Esophagus (tissue), 2 donors: ENCODE measurements around the gene TSPAN12. TPM values are rescaled to one million over a fixed set of nuclear protein-coding genes. Genes with fewer than 3 reads are reported as not detected.
"Not testable (repeated sequence)": the region's sequence is repeated elsewhere in the genome, so short reads cannot be mapped to it uniquely, and the experiment has no call there.

Experiments used
- H3K27ac ChIP-seq, 2 donors: one replicate each; pipeline ENCODE4 v1.5.1; 2013; ENCODE audit warnings: low read depth in 2 of 2, mild to moderate bottlenecking in 2 of 2, inconsistent platforms in 1 of 2, low read length in 1 of 2, moderate library complexity in 1 of 2
- H3K27me3 ChIP-seq, 2 donors: one replicate each; pipeline ENCODE4 v1.6.1; 2013; ENCODE audit warnings: low read length in 2 of 2, control low read depth in 1 of 2, mild to moderate bottlenecking in 1 of 2; ENCODE audit not compliant: insufficient read depth in 2 of 2, control insufficient read depth in 1 of 2
- H3K36me3 ChIP-seq, 2 donors: one replicate each; pipeline ENCODE4 v1.6.1; 2013; ENCODE audit warnings: low read length in 1 of 2; ENCODE audit not compliant: control insufficient read depth in 2 of 2, insufficient read depth in 2 of 2
- H3K4me1 ChIP-seq, 2 donors: one replicate each; pipeline ENCODE4 v1.6.1; 2013; ENCODE audit warnings: low read length in 1 of 2; ENCODE audit not compliant: control insufficient read depth in 2 of 2, insufficient read depth in 2 of 2
- H3K4me3 ChIP-seq, 2 donors: one replicate each; pipeline ENCODE4 v1.5.1; 2013; ENCODE audit warnings: low read length in 2 of 2, mild to moderate bottlenecking in 2 of 2, low read depth in 1 of 2, moderate library complexity in 1 of 2
- H3K9me3 ChIP-seq, 2 donors: one replicate each; pipeline ENCODE4 v1.6.1; 2013; ENCODE audit warnings: mild to moderate bottlenecking in 2 of 2, low read depth in 1 of 2, low read length in 1 of 2, moderate library complexity in 1 of 2; ENCODE audit not compliant: control insufficient read depth in 2 of 2, insufficient read depth in 1 of 2
- WGBS, 2 donors: extraction: QIAGEN DNeasy Blood & Tissue Kit; methylation state at CpG; one replicate each; pipeline ENCODE4 v1.1.7; 2013; 5-methylcytosine and 5-hydroxymethylcytosine counted together
- polyA plus RNA-seq, 2 donors: library from polyadenylated mRNA; stranded (reverse); fragments of 200-250 nt; gene quantifications; one replicate each; pipeline ENCODE4 v1.2.3, GENCODE V29; 2013
- donor health status: healthy with polysubstance abuse.
- donor health status: Bipolar disorder and iron deficiency.

The TSPAN12 gene, protein sequence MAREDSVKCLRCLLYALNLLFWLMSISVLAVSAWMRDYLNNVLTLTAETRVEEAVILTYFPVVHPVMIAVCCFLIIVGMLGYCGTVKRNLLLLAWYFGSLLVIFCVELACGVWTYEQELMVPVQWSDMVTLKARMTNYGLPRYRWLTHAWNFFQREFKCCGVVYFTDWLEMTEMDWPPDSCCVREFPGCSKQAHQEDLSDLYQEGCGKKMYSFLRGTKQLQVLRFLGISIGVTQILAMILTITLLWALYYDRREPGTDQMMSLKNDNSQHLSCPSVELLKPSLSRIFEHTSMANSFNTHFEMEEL
- 1 to 10 TPM; 2.4 to 3.0 TPM for polyA plus RNA-seq

DNA sequence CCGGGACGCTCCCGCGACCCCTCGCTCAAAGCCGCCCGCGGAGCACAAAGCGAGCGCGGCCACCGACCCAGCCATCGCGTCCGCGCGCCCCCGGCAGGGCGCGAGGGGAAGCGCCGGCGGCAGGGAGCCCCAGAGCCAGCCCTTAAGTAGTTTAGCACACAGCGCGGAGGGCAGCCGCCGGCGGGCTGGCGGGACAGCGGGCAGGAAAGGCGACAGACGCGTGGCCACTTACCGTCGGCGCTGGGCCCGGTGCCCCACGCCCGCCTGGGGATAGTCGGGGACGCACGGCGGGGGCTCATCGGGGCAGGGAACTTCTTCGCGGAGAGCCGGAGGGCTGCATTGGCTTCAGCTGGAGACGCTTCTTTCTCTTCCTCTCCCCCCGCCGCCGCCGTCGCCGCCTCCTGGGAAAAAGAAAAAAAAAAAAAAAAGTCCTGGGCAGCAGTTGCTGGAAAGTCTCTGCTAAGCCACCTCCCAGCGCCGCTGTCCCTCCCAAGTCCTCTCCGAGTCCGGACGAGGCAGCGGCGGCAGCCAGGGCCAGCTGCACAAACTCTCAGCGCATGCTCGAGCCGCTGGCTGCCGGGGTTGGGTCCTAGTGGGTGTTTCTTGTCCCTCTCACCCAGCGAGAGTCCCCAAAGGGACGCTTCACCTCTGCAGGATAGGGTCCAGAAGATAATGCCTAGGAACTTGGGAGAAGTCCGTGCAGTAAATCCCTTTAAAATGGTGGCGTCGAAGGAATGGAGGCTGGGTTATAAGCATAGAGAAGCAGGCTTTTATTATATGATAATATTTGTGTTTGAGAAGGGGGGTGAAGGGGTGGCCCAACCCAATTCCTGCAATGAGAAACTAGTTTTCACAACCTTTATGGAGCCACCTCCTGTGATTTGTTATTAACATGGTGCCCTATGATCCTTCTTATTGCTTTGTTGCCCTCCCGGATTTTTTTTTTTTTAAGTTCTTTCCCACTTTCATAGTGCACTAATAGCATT, at the start of gene TSPAN12:
TSPAN12 (minus strand) TSS at position 557 of the 986 bp plus-strand sequence. CDS start 1,381 bp downstream, outside the sequence.
- H3K27me3 ChIP-seq, result no peaks in the 10 kb centered on the region
- H3K4me1 ChIP-seq, result peaks cover 0 to 3% of the 10 kb centered on the region in 2 donors
- no peaks in the 10 kb centered on the region for H3K9me3 ChIP-seq
- peak within 1 kb of the TSS; percentile 67 to 82 for H3K4me3 ChIP-seq
- H3K27ac ChIP-seq, result peak within 1 kb of the TSS; percentile 43 to 83
- no peaks in the 10 kb centered on the region for H3K36me3 ChIP-seq
- 1% methylated on average over 64 to 71 of the region's 71 CpGs for WGBS, 2 donors

DNA sequence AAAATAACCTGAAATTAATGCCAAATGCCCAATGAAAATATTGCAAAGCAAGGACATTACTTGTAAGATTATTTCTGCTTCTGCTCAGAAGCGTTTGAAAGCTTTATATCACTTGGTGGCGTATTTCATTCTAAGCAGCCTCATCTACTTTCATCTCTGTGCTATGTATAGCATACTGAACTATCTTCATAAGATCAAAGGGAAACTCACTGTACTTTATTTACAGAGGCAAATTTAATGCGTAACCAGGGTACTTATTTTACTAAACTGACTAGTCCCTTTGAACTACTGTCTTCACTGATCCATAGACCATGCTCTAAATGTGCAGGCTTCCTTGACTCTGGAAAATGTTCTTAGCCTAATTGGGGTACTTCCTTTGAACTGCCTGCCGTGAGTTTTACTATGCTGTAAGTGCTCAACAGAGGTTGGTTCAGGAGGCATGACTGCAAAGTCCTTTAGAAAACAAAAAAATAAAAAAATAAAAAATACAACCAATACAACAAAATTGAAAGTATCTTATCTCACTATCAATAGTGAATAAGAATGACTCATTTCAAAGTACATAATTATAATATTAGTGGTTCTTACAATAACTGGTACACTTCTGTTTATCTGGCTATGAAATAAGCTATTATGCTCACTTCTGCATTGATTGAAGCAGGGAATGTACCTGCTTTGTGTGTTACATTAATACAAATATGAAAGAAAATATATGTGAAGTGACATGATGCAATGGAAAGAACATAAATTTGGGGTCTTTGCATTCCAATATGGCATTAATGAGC, 41.0 kb upstream of the TSPAN12 start:
- no peak overlapping the region for H3K27ac ChIP-seq
- 56 to 58% methylated on average over 4 of the region's 4 CpGs for WGBS, 2 donors
- H3K4me1 ChIP-seq, result no peaks in the 10 kb centered on the region
- no peak overlapping the region for H3K4me3 ChIP-seq
- H3K36me3 ChIP-seq, result no peaks in the 10 kb centered on the region
- no peaks in the 10 kb centered on the region for H3K27me3 ChIP-seq
- no peaks in the 10 kb centered on the region for H3K9me3 ChIP-seq

DNA sequence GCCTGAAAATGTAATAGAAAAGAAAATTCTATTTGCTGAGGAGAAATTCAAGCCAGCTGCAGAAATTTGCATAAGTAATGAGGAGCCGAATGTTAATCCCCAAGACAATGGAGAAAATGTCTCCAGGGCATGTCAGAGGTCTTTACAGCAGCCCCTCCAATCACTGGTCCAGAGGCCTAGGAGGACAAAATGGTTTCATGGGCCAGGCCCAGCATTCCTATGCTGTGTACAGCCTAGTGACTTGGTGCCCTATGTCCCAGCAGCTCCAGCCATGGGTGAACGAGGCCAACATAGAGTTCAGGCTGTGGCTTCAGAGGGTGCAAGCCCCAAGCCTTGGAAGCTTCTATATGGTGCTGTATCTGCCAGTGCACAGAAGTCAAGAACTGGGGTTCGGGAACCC, 37.3 kb upstream of the TSPAN12 start:
- not testable (repeated sequence) for H3K9me3 ChIP-seq, H3K4me3 ChIP-seq, H3K27ac ChIP-seq, H3K27me3 ChIP-seq, H3K4me1 ChIP-seq, H3K36me3 ChIP-seq
- 81 to 82% methylated on average over 3 of the region's 3 CpGs for WGBS, 2 donors

DNA sequence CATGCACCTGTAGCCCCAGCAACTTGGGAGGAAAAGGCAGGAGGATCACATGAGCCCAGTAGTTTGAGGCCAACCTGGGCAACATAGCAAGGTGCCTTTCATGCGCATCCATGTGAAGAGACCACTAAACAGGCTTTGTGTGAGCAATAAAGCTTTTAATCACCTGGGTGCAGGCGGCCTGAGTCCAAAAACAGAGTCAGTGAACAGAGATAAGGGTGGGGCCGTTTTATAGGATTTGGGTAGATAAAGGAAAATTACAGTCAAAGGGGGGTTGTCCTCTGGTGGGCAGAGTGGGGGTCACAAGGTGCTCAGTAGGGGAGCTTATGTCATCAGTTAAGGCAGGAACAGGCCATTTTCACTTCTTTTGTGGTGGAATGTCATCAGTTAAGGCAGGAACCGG, 27.7 kb upstream of the TSPAN12 start:
- WGBS, 2 donors, result 74 to 81% methylated on average over 4 of the region's 4 CpGs
- H3K4me1 ChIP-seq, H3K27ac ChIP-seq, H3K4me3 ChIP-seq, H3K27me3 ChIP-seq, H3K36me3 ChIP-seq, H3K9me3 ChIP-seq: not testable (repeated sequence)

DNA sequence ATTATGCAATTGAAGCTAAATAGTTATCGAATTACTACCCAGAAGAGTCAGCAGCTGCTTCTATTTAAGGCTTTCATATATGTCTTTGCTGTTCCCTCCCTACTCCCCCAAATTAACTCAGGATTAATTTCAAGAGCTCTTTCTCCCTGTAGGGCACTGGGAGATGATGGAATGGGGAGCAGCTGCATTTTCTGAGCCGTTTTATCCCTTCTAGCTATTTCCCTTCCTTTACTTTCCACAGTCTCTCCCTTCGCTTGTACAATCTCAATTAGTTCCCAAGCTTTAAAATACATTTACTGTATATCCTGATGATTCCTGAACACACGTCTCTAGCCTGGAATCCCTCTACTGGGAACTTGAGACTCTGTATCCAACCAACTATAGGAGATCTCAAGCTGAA, 19.8 kb upstream of the TSPAN12 start:
- no peak overlapping the region for H3K27ac ChIP-seq
- H3K27me3 ChIP-seq, result no peaks in the 10 kb centered on the region
- H3K4me3 ChIP-seq, result no peak overlapping the region
- H3K4me1 ChIP-seq, result no peaks in the 10 kb centered on the region
- WGBS, 2 donors, result 75 to 77% methylated on average over 4 of the region's 4 CpGs
- no peaks in the 10 kb centered on the region for H3K36me3 ChIP-seq
- no peaks in the 10 kb centered on the region for H3K9me3 ChIP-seq

DNA sequence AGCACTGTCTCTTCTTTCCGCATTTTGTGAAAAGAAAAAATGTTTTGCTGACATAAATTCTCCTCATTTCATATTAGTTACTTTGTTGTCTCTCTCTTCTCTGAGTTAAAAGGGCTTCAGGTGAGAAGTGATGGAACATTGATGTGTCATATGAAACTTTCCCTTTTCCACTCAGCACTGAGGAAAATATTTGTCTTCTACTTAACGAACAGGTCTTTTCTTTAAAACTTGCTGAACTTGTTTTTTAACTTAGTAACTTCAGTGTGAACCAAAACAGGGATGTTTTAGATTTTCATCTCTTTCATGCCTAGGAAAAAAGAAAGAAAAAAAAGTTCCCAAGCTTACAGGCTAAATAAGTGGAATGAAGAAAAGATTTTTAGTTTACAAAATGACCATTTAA, 19.0 kb upstream of the TSPAN12 start:
- Histone ChIP-seq H3K9me3 (no peaks in the 10 kb centered on the region), H3K36me3 (no peaks in the 10 kb centered on the region), H3K27me3 (no peaks in the 10 kb centered on the region), H3K4me3 (no peak overlapping the region), H3K27ac (no peak overlapping the region), H3K4me1 (no peaks in the 10 kb centered on the region)
- 47 to 62% methylated on average over 2 of the region's 2 CpGs for WGBS, 2 donors

DNA sequence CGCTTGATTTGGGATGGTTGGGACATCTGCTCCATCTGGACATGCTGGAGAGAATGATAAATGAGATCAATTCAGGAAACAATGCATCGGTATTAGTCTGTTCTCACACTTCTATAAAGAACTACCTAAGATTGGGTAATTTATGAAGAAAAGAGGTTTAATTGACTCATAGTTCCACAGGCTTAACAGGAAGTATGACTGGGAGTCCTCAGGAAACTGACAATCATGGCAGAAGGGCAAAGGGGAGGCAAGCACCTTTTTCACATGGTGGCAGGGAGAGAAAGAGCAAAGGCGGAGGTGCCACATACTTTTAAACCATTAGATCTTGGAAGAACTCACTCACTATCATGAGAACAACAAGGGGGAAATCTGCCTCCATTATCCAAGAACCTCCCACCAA, 16.8 kb upstream of the TSPAN12 start:
- H3K27me3 ChIP-seq, result no peaks in the 10 kb centered on the region
- no peak overlapping the region for H3K27ac ChIP-seq
- 76 to 87% methylated on average over 3 of the region's 3 CpGs for WGBS, 2 donors
- no peak overlapping the region for H3K4me3 ChIP-seq
- no peaks in the 10 kb centered on the region for H3K9me3 ChIP-seq
- no peaks in the 10 kb centered on the region for H3K36me3 ChIP-seq
- no peaks in the 10 kb centered on the region for H3K4me1 ChIP-seq

DNA sequence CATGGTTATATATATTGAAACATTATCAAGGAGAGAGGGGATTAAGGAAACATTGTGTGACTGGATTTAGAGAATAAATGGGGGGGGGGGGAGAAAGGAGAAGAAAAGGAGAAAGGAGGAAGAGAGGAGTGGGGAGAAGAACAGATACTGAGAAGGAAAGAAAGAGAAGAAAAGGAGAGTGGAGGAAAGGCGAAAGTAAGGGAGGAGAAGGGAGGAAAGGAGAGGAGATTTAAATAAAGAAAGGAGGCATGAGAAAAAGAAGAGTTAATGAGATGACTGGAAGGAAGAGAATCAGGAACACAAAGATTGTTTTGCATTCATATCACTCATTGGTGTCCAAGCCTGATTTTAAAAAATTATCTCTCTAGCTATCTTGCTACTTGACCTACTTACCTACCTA, 16.1 kb upstream of the TSPAN12 start:
- no peaks in the 10 kb centered on the region for H3K27me3 ChIP-seq
- H3K36me3 ChIP-seq, result no peaks in the 10 kb centered on the region
- H3K4me3 ChIP-seq, result no peak overlapping the region
- no peaks in the 10 kb centered on the region for H3K9me3 ChIP-seq
- no peaks in the 10 kb centered on the region for H3K4me1 ChIP-seq
- H3K27ac ChIP-seq, result no peak overlapping the region
- 97 to 100% methylated on average over 1 of the region's 1 CpG for WGBS, 2 donors

DNA sequence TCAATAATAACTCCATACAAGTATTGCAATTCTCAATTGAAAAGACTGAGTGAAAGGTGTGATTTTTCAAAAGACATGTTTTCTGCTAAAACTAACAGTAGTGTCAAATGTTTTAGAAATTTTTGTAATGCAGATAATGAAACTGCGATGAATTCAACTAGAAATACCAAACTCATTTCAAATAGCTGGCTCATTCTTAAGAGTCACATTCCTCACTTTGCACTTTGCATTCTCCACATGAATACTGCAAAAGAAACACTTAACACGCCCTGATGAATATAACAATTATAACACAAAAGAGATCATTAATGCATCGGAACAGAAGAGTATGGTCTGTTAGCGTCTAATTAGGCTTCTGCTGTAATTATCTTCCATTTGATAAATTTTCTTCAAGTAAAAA, 15.5 kb upstream of the TSPAN12 start:
- no peaks in the 10 kb centered on the region for H3K4me1 ChIP-seq
- 72 to 80% methylated on average over 4 of the region's 4 CpGs for WGBS, 2 donors
- H3K9me3 ChIP-seq, result no peaks in the 10 kb centered on the region
- H3K4me3 ChIP-seq, result no peak overlapping the region
- no peak overlapping the region for H3K27ac ChIP-seq
- no peaks in the 10 kb centered on the region for H3K27me3 ChIP-seq
- H3K36me3 ChIP-seq, result no peaks in the 10 kb centered on the region
